ENCODE results near the gene HSPG2. TPM values are rescaled to one million over a fixed set of nuclear protein-coding genes. Genes with fewer than 3 reads are reported as not detected.
A peak's percentile ranks its signal among the peaks of the same experiment; 100 is the strongest.

The HSPG2 gene
- total RNA-seq, 2 donors from 2014 or later: 684 to 846 TPM

DNA sequence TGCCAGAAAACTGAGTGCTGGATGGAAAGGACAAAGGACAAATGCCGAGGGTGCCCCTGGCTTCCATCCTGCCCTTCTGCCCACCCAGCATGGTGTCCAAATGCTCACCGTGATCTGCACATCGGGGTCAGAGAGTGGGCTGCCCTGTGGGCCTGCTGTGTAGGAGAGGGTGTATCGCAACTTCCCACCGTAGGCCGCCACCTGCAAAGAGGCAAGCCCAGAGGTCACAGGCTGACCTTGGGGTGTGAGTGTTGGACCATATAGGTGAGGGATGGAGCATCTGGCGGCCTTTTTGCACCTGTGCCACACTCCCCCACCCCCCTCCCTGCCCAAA lies 71.5 kb downstream of the HSPG2 start:
- TF ChIP-seq, protein P1, sequence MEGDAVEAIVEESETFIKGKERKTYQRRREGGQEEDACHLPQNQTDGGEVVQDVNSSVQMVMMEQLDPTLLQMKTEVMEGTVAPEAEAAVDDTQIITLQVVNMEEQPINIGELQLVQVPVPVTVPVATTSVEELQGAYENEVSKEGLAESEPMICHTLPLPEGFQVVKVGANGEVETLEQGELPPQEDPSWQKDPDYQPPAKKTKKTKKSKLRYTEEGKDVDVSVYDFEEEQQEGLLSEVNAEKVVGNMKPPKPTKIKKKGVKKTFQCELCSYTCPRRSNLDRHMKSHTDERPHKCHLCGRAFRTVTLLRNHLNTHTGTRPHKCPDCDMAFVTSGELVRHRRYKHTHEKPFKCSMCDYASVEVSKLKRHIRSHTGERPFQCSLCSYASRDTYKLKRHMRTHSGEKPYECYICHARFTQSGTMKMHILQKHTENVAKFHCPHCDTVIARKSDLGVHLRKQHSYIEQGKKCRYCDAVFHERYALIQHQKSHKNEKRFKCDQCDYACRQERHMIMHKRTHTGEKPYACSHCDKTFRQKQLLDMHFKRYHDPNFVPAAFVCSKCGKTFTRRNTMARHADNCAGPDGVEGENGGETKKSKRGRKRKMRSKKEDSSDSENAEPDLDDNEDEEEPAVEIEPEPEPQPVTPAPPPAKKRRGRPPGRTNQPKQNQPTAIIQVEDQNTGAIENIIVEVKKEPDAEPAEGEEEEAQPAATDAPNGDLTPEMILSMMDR (IDR thresholded peaks at IDR 0.05): no peak
- no peak for ATAC-seq (ENCODE audit: insufficient number of reproducible peaks, low FRiP score, low read depth)
- Histone ChIP-seq H3K27me3 (replicated peaks; ENCODE audit: insufficient read depth) (no peaks in the 10 kb centered on the region), H3K9me3 (no peaks in the 10 kb centered on the region), H3K4me1 (ENCODE audit: control insufficient read depth in 1 of 2, low read depth in 2 of 2) (peaks cover 6 to 15% of the 10 kb centered on the region in 2 donors), H3K27ac (peak overlapping the region in 1 of 2 donors; percentile 28), H3K36me3 (peaks cover 66% of the 10 kb centered on the region), H3K4me3 (no peak overlapping the region)
- no peak for DNase-seq (ENCODE audit: low spot score)

DNA sequence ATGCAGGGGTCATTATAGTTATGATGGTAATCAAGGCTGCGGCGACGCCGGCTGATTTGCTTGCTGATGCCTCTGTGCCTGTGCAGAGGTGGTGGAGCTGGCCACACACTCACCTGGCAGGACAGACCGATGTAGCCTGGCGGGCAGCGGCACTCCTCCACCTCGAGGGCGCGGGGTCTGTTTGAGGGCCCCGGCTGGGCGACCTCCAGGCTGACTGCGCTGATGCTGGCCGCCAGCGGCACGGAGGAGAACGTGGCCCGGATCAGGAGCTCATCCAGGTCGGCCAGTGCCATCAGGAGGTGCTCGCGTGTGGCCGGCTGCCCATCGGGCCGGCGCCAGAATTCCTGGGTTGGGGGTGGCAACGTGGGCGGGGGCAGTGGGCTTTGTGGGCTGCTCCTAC lies 72.4 kb downstream of the HSPG2 start:
- DNase-seq (ENCODE audit: low spot score) (no peak), ATAC-seq (ENCODE audit: insufficient number of reproducible peaks, low FRiP score, low read depth) (no peak)
- H3K36me3 ChIP-seq: peaks cover 69% of the 10 kb centered on the region
- peaks cover 0 to 6% of the 10 kb centered on the region in 2 donors for H3K4me1 ChIP-seq (ENCODE audit: control insufficient read depth in 1 of 2, low read depth in 2 of 2)
- H3K27ac ChIP-seq: no peak overlapping the region
- no peaks in the 10 kb centered on the region for H3K9me3 ChIP-seq
- H3K4me3 ChIP-seq: no peak overlapping the region
- TF ChIP-seq, protein P1 (IDR thresholded peaks at IDR 0.05): no peak
- no peaks in the 10 kb centered on the region for H3K27me3 ChIP-seq (replicated peaks; ENCODE audit: insufficient read depth)

DNA sequence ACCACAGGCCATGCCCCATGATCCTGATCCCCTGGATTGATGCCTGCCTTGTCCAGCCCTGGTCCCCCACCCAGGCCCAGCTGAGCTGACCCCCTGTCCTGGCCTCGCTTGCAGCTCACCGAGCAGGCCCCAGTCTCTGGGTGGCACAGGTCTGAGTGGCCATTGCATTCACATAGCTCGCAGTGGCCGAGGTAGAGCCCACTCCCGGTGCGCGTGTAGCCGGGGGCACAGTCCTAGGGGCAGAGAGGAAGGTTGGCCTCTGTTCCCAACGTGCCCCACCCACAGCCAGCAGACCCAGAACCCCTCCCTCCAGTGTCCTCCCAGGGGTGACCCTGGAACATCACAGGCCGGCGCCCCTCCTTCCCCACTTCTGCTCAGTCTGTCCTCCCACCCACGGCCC lies 73.1 kb downstream of the HSPG2 start:
- Histone ChIP-seq H3K27ac (no peak overlapping the region), H3K36me3 (peaks cover 73% of the 10 kb centered on the region), H3K9me3 (no peaks in the 10 kb centered on the region), H3K4me1 (ENCODE audit: control insufficient read depth in 1 of 2, low read depth in 2 of 2) (no peaks in the 10 kb centered on the region), H3K4me3 (no peak overlapping the region), H3K27me3 (replicated peaks; ENCODE audit: insufficient read depth) (no peaks in the 10 kb centered on the region)
- DNase-seq (ENCODE audit: low spot score) (no peak), ATAC-seq (ENCODE audit: insufficient number of reproducible peaks, low FRiP score, low read depth) (no peak)
- TF ChIP-seq, protein P1 (IDR thresholded peaks at IDR 0.05): no peak

DNA sequence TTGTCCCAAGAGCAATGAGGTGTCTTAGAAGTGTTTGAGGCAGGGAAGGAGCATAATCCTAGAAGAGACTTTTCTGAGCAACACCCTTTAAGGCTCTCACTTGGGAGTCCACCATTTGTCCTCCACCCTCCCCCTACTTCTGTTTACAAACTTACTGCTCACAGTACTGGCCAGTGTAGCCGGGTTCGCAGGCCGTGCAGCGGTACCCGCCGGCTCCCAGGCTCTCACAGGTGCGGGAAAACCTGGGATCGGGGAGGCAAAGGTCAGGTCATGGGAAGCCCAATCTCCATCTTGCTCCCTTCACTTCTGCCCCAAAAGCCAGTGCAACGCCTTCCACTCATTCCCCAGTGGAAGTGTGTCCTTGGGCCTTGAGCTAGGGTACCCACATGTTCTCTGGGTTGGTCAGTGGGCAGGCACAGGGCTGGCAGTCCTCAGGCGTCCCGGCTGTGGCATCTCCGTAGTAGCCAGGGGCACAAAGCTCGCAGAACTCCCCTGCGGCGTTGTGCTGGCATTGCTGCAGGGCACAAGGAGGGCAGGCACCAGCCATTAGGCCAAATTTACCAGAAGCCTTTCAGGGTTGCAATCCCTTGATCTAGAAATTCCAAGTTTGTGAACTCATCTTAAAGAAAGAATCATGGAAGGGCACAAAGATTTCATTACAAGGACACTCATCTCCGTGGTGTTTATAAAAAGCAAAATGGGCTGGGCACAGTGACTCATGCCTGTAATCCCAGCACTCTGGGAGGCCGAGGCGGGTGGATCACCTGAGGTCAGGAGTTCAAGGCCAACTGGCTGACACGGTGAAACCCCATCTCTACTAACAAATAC lies 75.3 kb downstream of the HSPG2 start:
- TF ChIP-seq, protein P1 (IDR thresholded peaks at IDR 0.05): no peak
- no peak for DNase-seq (ENCODE audit: low spot score)
- peaks cover 76% of the 10 kb centered on the region for H3K36me3 ChIP-seq
- H3K9me3 ChIP-seq: no peaks in the 10 kb centered on the region
- no peak overlapping the region for H3K4me3 ChIP-seq
- no peaks in the 10 kb centered on the region for H3K4me1 ChIP-seq (ENCODE audit: control insufficient read depth in 1 of 2, low read depth in 2 of 2)
- no peak overlapping the region for H3K27ac ChIP-seq
- no peak for ATAC-seq (ENCODE audit: insufficient number of reproducible peaks, low FRiP score, low read depth)
- no peaks in the 10 kb centered on the region for H3K27me3 ChIP-seq (replicated peaks; ENCODE audit: insufficient read depth)

DNA sequence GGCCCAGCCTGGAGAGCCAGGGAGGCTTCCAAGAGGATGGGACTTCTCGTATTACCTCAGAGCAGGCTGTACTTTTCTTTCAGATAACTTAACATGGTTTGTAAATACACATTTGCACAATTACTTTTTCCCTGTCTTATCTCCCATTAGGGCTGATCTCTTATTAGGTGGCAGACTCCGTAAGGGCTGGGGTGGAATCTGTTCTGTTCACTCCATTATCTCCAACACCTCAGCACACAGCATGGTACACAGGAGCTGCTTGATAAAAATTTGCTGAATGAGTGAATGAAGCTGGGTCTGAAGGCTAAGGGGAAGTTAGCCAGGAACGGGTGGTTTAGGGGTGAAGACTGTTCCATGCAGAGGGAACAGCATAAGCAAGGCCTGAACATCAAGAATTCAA lies 76.1 kb downstream of the HSPG2 start:
- H3K27ac ChIP-seq: no peak overlapping the region
- H3K36me3 ChIP-seq: peaks cover 83% of the 10 kb centered on the region

More for the DNA sequence above, 76.1 kb downstream of the HSPG2 start:
- TF ChIP-seq, protein P1 (IDR thresholded peaks at IDR 0.05): no peak
- H3K9me3 ChIP-seq: no peaks in the 10 kb centered on the region
- ATAC-seq (ENCODE audit: insufficient number of reproducible peaks, low FRiP score, low read depth) (no peak), DNase-seq (ENCODE audit: low spot score) (no peak)
- H3K27me3 ChIP-seq (replicated peaks; ENCODE audit: insufficient read depth): no peaks in the 10 kb centered on the region
- no peak overlapping the region for H3K4me3 ChIP-seq
- H3K4me1 ChIP-seq (ENCODE audit: control insufficient read depth in 1 of 2, low read depth in 2 of 2): no peaks in the 10 kb centered on the region

Measured in thoracic aorta (tissue), 2 donors.